M059J (cell line): ENCODE results near the gene RASGRF1. TPM values are rescaled to one million over a fixed set of nuclear protein-coding genes. Genes with fewer than 3 reads are reported as not detected.
"Not testable (repeated sequence)": the region's sequence is repeated elsewhere in the genome, so short reads cannot be mapped to it uniquely, and the experiment has no call there.

Source experiments
- DNase-seq: peaks from one replicate; pipeline ENCODE4 v3.0.0-alpha.2; 2012; ENCODE audit warnings: low read depth
- total RNA-seq: library from RNA; depleted of rRNA; stranded (reverse); fragments of >200 nt; shearing (Covaris generic); gene quantifications from 2 replicates; pipeline ENCODE4 v1.2.3, GENCODE V29; 2014; rRNA removed

Gene RASGRF1
- total RNA-seq: 0.32 and 0.94 TPM in 2 replicates

- DNase-seq: no peak
Observed at GRCh38 chr15:79090487-79091203, at the start of gene RASGRF1. RASGRF1 (minus strand) TSS chr15:79090780; CDS start chr15:79090498, 282 bp downstream.

- no peak for DNase-seq
Observed at GRCh38 chr15:79136434-79137046, 46.0 kb upstream of the RASGRF1 start.

- DNase-seq: no peak
Observed at GRCh38 chr15:79133309-79133708, 42.7 kb upstream of the RASGRF1 start.

- no peak for DNase-seq
Observed at GRCh38 chr15:79132770-79133169, 42.2 kb upstream of the RASGRF1 start.

- no peak for DNase-seq
Observed at GRCh38 chr15:79132361-79132760, 41.8 kb upstream of the RASGRF1 start.

- DNase-seq: no peak
Observed at GRCh38 chr15:79130535-79131130, 40.1 kb upstream of the RASGRF1 start.

- no peak for DNase-seq
Observed at GRCh38 chr15:79129235-79129634, 38.7 kb upstream of the RASGRF1 start.

GRCh38 chr15:79128556-79128955 is 38.0 kb upstream of the RASGRF1 start:
- no peak for DNase-seq

- DNase-seq: no peak
Observed at GRCh38 chr15:79124388-79124787, 33.8 kb upstream of the RASGRF1 start.

GRCh38 chr15:79122991-79123390 is 32.4 kb upstream of the RASGRF1 start:
- no peak for DNase-seq

GRCh38 chr15:79122391-79122790 is 31.8 kb upstream of the RASGRF1 start:
- no peak for DNase-seq

GRCh38 chr15:79121571-79121970 is 31.0 kb upstream of the RASGRF1 start:
- no peak for DNase-seq

- no peak for DNase-seq
Observed at GRCh38 chr15:79117442-79118204, 27.0 kb upstream of the RASGRF1 start.

- no peak for DNase-seq
Observed at GRCh38 chr15:79116771-79117170, 26.2 kb upstream of the RASGRF1 start.

GRCh38 chr15:79115986-79116665 is 25.5 kb upstream of the RASGRF1 start:
- no peak for DNase-seq

GRCh38 chr15:79113831-79114230 is 23.3 kb upstream of the RASGRF1 start:
- DNase-seq: no peak

GRCh38 chr15:79111404-79111803 is 20.8 kb upstream of the RASGRF1 start:
- DNase-seq: not testable (repeated sequence)

GRCh38 chr15:79105141-79105540 is 14.6 kb upstream of the RASGRF1 start:
- no peak for DNase-seq

GRCh38 chr15:79102595-79102994 is 12.0 kb upstream of the RASGRF1 start:
- DNase-seq: no peak

GRCh38 chr15:79101866-79102581 is 11.4 kb upstream of the RASGRF1 start:
- no peak for DNase-seq

- no peak for DNase-seq
Observed at GRCh38 chr15:79099692-79100091, 9.1 kb upstream of the RASGRF1 start.
